Hepatocyte (in vitro differentiated cells): ENCODE results near the gene NUP58. TPM values are rescaled to one million over a fixed set of nuclear protein-coding genes. Genes with fewer than 3 reads are reported as not detected.

Experiments
- DNase-seq: peaks from one replicate; pipeline ENCODE4 v3.0.0-alpha.2; 2016; ENCODE audit warnings: low spot score
- H2AFZ ChIP-seq: fragments of 200-600 bp; sonication (generic); 2 replicates; pipeline ENCODE4 v1.6.0; 2016; ENCODE audit warnings: antibody characterized with exemption, mild to moderate bottlenecking
- H3K27ac ChIP-seq: fragments of 200-600 bp; sonication (generic); 2 replicates; pipeline ENCODE4 v1.5.1; 2016; ENCODE audit warnings: mild to moderate bottlenecking
- H3K27me3 ChIP-seq: fragments of 200-600 bp; sonication (generic); 2 replicates; pipeline ENCODE4 v1.6.1; 2016
- H3K36me3 ChIP-seq: fragments of 200-600 bp; sonication (generic); replicated peaks from 2 replicates; pipeline ENCODE4 v1.5.1; 2016; ENCODE audit warnings: low read depth; ENCODE audit not compliant: insufficient read depth
- H3K4me1 ChIP-seq: fragments of 200-600 bp; sonication (generic); 2 replicates; pipeline ENCODE4 v1.5.1; 2016; ENCODE audit warnings: mild to moderate bottlenecking, moderate library complexity; ENCODE audit not compliant: insufficient read depth
- H3K4me2 ChIP-seq: fragments of 200-600 bp; sonication (generic); 2 replicates; pipeline ENCODE4 v1.6.0; 2016
- H3K4me3 ChIP-seq: fragments of 200-600 bp; sonication (generic); 2 replicates; pipeline ENCODE4 v1.5.1; 2016; ENCODE audit warnings: mild to moderate bottlenecking
- H3K79me2 ChIP-seq: fragments of 200-600 bp; sonication (generic); 2 replicates; pipeline ENCODE4 v1.6.0; 2017; ENCODE audit warnings: mild to moderate bottlenecking
- H3K9me2 ChIP-seq: fragments of 200-600 bp; sonication (generic); replicated peaks from 2 replicates; pipeline ENCODE4 v1.6.0; 2017; ENCODE audit warnings: mild to moderate bottlenecking; ENCODE audit not compliant: insufficient read depth
- H3K9me3 ChIP-seq: fragments of 200-600 bp; sonication (generic); 2 replicates; pipeline ENCODE4 v1.5.1; 2016; ENCODE audit warnings: low read depth, mild to moderate bottlenecking
- H4K20me1 ChIP-seq: fragments of 200-600 bp; sonication (generic); 2 replicates; pipeline ENCODE4 v1.6.0; 2016; ENCODE audit warnings: mild to moderate bottlenecking; ENCODE audit not compliant: insufficient read depth, poor library complexity, severe bottlenecking
- EZH2 ChIP-seq: fragments of 200-600 bp; sonication (generic); IDR thresholded peaks from 2 replicates; pipeline ENCODE4 v1.6.1; 2016; ENCODE audit warnings: antibody characterized with exemption, mild to moderate bottlenecking, borderline replicate concordance
- EZH2phosphoT487 ChIP-seq: fragments of 200-600 bp; sonication (generic); IDR thresholded peaks from one replicate; pipeline ENCODE4 v1.6.1; 2018; ENCODE audit warnings: antibody characterized with exemption, mild to moderate bottlenecking, low read depth, moderate library complexity; ENCODE audit not compliant: unreplicated experiment, severe bottlenecking
- WGBS: methylation state at CpG from one replicate; pipeline ENCODE4 v1.1.6; 2016; ENCODE audit warnings: low lambda C conversion rate; ENCODE audit errors: missing lambda C conversion rate; 5-methylcytosine and 5-hydroxymethylcytosine counted together
- polyA plus RNA-seq: library from polyadenylated mRNA; unstranded; fragments of >200 nt; fragmentation: Nextera tagmentation; extraction: Ambion mirVana; gene quantifications from 2 replicates; pipeline ENCODE4 v1.2.1, GENCODE V29; 2016
- total RNA-seq: library from RNA; depleted of rRNA; stranded (reverse); fragments of >200 nt; gene quantifications from 2 replicates; pipeline ENCODE4 v1.2.3, GENCODE V29; 2014
- TF ChIP-seq, protein P1 (sequence below): fragments of 200-600 bp; sonication (generic); IDR thresholded peaks from 2 replicates; pipeline ENCODE4 v1.5.1; 2016; ENCODE audit warnings: antibody characterized with exemption, mild to moderate bottlenecking; ENCODE audit not compliant: poor library complexity

Gene NUP58
- total and polyA plus RNA-seq, 2 experiments from 2014 or later = 16.0 to 61.3 TPM

GRCh38 chr13:25371158-25371874 is 69.9 kb downstream of the NUP58 start:
- no peaks in the 10 kb centered on the region for H4K20me1 ChIP-seq
- no peak overlapping the region for H3K27ac ChIP-seq
- no peaks in the 10 kb centered on the region for H3K9me3 ChIP-seq
- H3K4me1 ChIP-seq = no peaks in the 10 kb centered on the region
- H3K4me3 ChIP-seq = peak overlapping the region; percentile 39
- peak overlapping the region; percentile 35 for H2AFZ ChIP-seq
- TF ChIP-seq, protein P1, sequence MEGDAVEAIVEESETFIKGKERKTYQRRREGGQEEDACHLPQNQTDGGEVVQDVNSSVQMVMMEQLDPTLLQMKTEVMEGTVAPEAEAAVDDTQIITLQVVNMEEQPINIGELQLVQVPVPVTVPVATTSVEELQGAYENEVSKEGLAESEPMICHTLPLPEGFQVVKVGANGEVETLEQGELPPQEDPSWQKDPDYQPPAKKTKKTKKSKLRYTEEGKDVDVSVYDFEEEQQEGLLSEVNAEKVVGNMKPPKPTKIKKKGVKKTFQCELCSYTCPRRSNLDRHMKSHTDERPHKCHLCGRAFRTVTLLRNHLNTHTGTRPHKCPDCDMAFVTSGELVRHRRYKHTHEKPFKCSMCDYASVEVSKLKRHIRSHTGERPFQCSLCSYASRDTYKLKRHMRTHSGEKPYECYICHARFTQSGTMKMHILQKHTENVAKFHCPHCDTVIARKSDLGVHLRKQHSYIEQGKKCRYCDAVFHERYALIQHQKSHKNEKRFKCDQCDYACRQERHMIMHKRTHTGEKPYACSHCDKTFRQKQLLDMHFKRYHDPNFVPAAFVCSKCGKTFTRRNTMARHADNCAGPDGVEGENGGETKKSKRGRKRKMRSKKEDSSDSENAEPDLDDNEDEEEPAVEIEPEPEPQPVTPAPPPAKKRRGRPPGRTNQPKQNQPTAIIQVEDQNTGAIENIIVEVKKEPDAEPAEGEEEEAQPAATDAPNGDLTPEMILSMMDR = no peak
- no peak for TF ChIP-seq EZH2phosphoT487
- TF ChIP-seq EZH2 = no peak
- 53% methylated on average over 14 of the region's 20 CpGs for WGBS
- no peak for DNase-seq
- no peaks in the 10 kb centered on the region for H3K9me2 ChIP-seq
- H3K4me2 ChIP-seq = peak overlapping the region; percentile 93
- H3K79me2 ChIP-seq = no peaks in the 10 kb centered on the region
- peaks cover 72% of the 10 kb centered on the region for H3K27me3 ChIP-seq
- no peaks in the 10 kb centered on the region for H3K36me3 ChIP-seq

DNA sequence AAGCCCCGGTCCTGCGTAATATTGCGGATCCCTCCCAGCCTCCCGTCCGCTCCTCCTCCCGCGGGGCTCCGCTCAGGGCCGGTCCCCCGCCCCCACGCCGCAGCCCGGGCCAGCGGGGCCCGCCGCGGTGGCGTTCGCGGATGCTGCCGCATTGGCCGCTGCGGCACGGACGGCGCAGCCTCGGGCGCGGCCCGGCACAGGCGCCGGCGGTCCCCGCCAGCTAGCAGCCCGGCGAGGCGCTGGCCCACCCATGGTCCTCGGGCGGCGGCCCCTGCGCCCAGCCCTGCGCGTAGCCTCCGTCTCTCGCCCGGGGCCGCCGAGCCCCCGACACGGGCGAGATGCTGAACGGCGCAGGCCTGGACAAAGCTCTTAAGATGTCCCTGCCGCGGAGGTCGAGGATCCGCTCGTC is 70.5 kb downstream of the NUP58 start, which contains the start of gene ATP8A2:
TSS of gene ATP8A2 (plus strand) at position 100 of the 409 bp plus-strand sequence. CDS start at position 339, 239 bp downstream.
- no peaks in the 10 kb centered on the region for H3K79me2 ChIP-seq
- no peak within 1 kb of the TSS for H3K27ac ChIP-seq
- no peaks in the 10 kb centered on the region for H3K9me3 ChIP-seq
- peak within 1 kb of the TSS; percentile 39 for H3K4me3 ChIP-seq
- peak within 1 kb of the TSS; percentile 93 for H3K4me2 ChIP-seq
- no peaks in the 10 kb centered on the region for H3K4me1 ChIP-seq
- H3K9me2 ChIP-seq = no peaks in the 10 kb centered on the region
- no peaks in the 10 kb centered on the region for H3K36me3 ChIP-seq
- DNase-seq = peak; percentile 30
- H2AFZ ChIP-seq = peak within 1 kb of the TSS; percentile 45
- WGBS = under 1% methylated on average over 48 of the region's 58 CpGs
- peaks cover 72% of the 10 kb centered on the region for H3K27me3 ChIP-seq
- TF ChIP-seq, protein P1 = no peak
- TF ChIP-seq EZH2 = no peak
- TF ChIP-seq EZH2phosphoT487 = no peak
- H4K20me1 ChIP-seq = no peaks in the 10 kb centered on the region

DNA sequence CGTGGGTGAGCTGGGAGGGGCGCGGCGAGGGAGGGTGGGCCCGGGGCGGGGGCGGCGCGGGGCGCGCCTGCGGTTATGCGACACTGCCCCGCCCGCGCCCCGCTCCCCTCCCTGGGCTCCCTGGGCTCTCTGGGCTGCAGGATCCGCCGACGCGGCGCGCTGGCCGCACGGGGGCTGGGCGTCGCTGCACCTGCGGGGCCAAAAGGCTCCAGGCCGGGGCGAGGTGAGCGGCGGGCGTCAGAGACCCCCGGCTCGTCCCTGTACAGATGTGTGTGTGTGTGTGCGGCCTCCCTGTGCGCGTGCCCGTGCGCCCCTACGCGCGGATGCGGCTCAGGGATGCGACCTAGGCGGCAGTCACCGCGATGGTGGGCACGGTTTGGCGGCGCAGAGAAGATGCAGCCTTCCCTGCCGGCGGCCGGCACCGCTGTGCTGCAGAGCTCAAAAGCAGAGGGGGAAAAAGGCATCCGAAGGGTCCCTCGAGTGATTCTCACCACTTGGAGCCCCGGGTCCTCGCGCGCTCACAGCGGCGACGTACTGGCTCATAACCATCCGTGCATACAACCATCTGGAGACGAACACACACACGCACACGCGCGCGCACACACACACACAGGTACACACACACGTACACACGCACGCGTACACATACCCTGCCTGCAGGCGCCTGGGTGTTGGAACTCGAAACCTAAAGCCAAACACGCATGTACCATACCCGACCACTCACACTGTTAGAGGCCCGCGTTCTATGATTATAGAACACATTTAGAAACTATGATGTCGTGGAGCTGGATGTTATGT is 71.1 kb downstream of the NUP58 start:
- TF ChIP-seq EZH2phosphoT487 (peak; percentile 31), EZH2 (peak; percentile 64)
- TF ChIP-seq, protein P1 = no peak
- no peaks in the 10 kb centered on the region for H3K79me2 ChIP-seq
- no peaks in the 10 kb centered on the region for H3K36me3 ChIP-seq
- DNase-seq = peak; percentile 14
- H3K4me3 ChIP-seq = peak overlapping the region; percentile 39
- whole genome bisulfite sequencing = 25% methylated on average over 61 of the region's 82 CpGs
- H4K20me1 ChIP-seq = no peaks in the 10 kb centered on the region
- H3K27ac ChIP-seq = no peak overlapping the region
- H3K9me2 ChIP-seq = no peaks in the 10 kb centered on the region
- H3K9me3 ChIP-seq = no peaks in the 10 kb centered on the region
- H3K4me2 ChIP-seq = peak overlapping the region; percentile 93
- H3K4me1 ChIP-seq = no peaks in the 10 kb centered on the region
- H3K27me3 ChIP-seq = peaks cover 72% of the 10 kb centered on the region
- H2AFZ ChIP-seq = peak overlapping the region; percentile 45
